Measurements from ENCODE around the gene RRP9. TPM values are rescaled to one million over a fixed set of nuclear protein-coding genes. Genes with fewer than 3 reads are reported as not detected.

The RRP9 gene
- total RNA-seq, 1 donor from 2014 or later = 15.4 TPM

GRCh38 chr3:51941463-51941797, 274 bp downstream of the RRP9 start:
- no peaks in the 10 kb centered on the region for H3K9me3 ChIP-seq
- intact Hi-C loops (cut with DNase I) = loop anchor here (10.0 kb wide), 2 partner anchors 557 to 763 kb away; partner anchors contain the start of genes GLT8D1, MANF and SPCS1
- H3K27me3 ChIP-seq = no peaks in the 10 kb centered on the region
- peak overlapping the region; percentile 59 to 69 for H3K27ac ChIP-seq
- TF ChIP-seq CTCF (IDR thresholded peaks at IDR 0.05) = no peak
- peak overlapping the region; percentile 77 to 91 for H3K4me3 ChIP-seq
- H3K36me3 ChIP-seq = peaks cover 12 to 25% of the 10 kb centered on the region in 2 donors
- H3K4me1 ChIP-seq = peaks cover 14 to 23% of the 10 kb centered on the region in 2 donors
- DNase-seq (ENCODE audit: low spot score in 2 of 2) = no peak

GRCh38 chr3:51940648-51941462, 849 bp downstream of the RRP9 start:
- Histone ChIP-seq H3K4me3 (peak overlapping the region; percentile 77 to 91), H3K27ac (peak overlapping the region in 1 of 2 donors; percentile 69), H3K27me3 (no peaks in the 10 kb centered on the region), H3K4me1 (peaks cover 14 to 23% of the 10 kb centered on the region in 2 donors), H3K36me3 (peaks cover 18 to 31% of the 10 kb centered on the region in 2 donors), H3K9me3 (no peaks in the 10 kb centered on the region)
- peak in 1 of 2 donors; percentile 59 for DNase-seq (ENCODE audit: low spot score in 2 of 2)
- intact Hi-C loops (cut with DNase I) = loop anchor here (10.0 kb wide), 2 partner anchors 556 to 764 kb away; partner anchors contain the start of genes GLT8D1, MANF and SPCS1
- no peak for TF ChIP-seq CTCF (IDR thresholded peaks at IDR 0.05)

DNA sequence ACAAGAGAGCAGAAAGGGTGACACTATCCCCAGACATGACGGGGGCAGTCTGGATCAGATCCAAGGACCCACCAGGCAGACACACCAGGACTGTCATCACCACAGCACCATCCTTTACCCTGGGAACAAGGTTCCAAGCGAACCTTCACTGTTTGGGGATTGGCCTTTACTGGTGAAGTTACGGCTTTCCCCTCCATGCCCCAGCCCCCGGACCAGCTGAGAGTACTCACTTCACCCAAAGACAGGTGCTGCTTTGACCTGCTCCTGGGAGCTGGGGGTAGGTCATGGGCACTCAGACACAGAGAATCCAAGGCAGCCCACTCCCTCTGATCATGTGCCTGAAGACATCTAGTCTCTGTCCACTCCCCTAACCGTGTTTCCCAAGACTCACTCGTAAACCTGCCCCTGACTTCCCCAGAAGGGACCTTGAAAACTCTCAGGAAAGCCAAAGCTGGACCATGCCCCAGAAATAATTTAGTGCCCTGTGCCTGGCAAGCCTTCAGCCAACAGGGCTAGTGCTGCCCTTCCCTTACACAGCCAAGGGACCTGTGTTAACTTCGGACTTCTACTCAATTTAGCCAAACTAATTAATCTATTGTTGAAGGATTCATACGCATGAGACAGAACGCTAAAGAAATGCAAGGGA, 2.8 kb downstream of the RRP9 start:
- DNase-seq (ENCODE audit: low spot score in 2 of 2) = peak in 1 of 2 donors; percentile 49
- Histone ChIP-seq H3K36me3 (peaks cover 37 to 50% of the 10 kb centered on the region in 2 donors), H3K9me3 (no peaks in the 10 kb centered on the region), H3K27ac (no peak overlapping the region), H3K27me3 (no peaks in the 10 kb centered on the region), H3K4me1 (peaks cover 14 to 23% of the 10 kb centered on the region in 2 donors), H3K4me3 (no peak overlapping the region)
- no peak for TF ChIP-seq CTCF (IDR thresholded peaks at IDR 0.05)
- intact Hi-C loops (cut with DNase I) = no loop called here

DNA sequence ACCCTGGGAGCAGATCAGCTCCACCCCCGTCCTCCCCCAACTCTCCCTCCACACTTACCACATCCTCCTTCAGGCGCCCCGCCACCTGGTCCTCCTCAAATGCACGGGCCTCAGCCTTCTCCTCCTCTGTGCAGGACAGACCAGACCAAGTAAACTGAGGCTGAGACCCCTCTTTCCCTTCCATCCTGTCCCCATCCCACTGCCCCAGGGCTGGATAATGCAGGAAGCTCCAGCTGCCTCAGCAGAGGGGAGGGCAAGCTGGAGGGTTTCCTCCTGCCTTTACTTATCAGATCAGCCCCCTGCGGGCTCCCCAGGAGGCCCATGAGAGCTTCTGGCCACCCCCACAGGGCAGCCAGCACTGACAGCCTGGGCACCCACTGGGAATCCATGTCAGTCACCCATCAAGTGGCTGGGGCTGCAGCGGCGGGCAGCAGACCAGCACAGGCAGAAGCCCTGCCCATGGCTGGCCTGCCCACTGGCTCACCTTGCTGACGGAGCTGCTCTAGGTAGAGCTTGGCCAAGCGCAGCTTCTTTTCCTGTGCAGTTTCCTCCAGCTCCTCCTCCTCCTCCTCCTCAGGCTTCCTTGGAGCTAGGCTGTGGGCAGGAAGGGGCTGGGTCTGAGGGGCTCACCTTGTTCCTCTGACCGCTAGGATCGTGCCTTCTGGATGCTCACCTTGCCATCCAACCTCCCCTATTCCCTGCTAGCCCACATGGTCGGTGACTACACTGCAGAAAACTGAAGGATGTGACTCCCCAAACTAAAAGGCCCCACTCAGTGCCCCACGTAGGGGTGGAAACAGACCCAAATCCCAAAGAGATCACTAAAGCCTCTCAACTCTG, 3.9 kb downstream of the RRP9 start:
- TF ChIP-seq CTCF (IDR thresholded peaks at IDR 0.05) = no peak
- Histone ChIP-seq H3K4me1 (peaks cover 7 to 16% of the 10 kb centered on the region in 2 donors), H3K27ac (no peak overlapping the region), H3K9me3 (no peaks in the 10 kb centered on the region), H3K36me3 (peaks cover 46 to 61% of the 10 kb centered on the region in 2 donors), H3K27me3 (no peaks in the 10 kb centered on the region), H3K4me3 (no peak overlapping the region)
- peak in 1 of 2 donors; percentile 61 for DNase-seq (ENCODE audit: low spot score in 2 of 2)
- intact Hi-C loops (cut with DNase I) = no loop called here

GRCh38 chr3:51937014-51937413, 4.7 kb downstream of the RRP9 start:
- peak in 1 of 2 donors; percentile 52 for DNase-seq (ENCODE audit: low spot score in 2 of 2)
- H3K9me3 ChIP-seq = no peaks in the 10 kb centered on the region
- TF ChIP-seq CTCF (IDR thresholded peaks at IDR 0.05) = no peak
- H3K27me3 ChIP-seq = no peaks in the 10 kb centered on the region
- H3K36me3 ChIP-seq = peaks cover 48 to 67% of the 10 kb centered on the region in 2 donors
- intact Hi-C loops (cut with DNase I) = no loop called here
- peaks cover 0 to 10% of the 10 kb centered on the region in 2 donors for H3K4me1 ChIP-seq
- H3K4me3 ChIP-seq = no peak overlapping the region
- no peak overlapping the region for H3K27ac ChIP-seq
